Skeletal muscle satellite cell (primary cell): Measurements from ENCODE around the gene PPDPF. TPM values are rescaled to one million over a fixed set of nuclear protein-coding genes. Genes with fewer than 3 reads are reported as not detected.
A peak's percentile ranks its signal among the peaks of the same experiment; 100 is the strongest.

ENCODE experiments used
- H3K27me3 ChIP-seq: 2 replicates; pipeline ENCODE4 v1.7.0; 2013; ENCODE audit warnings: low read length; ENCODE audit not compliant: control insufficient read depth, insufficient read depth
- H3K36me3 ChIP-seq: 2 replicates; pipeline ENCODE4 v1.7.0; 2013; ENCODE audit warnings: mild to moderate bottlenecking, control low read depth, low read length; ENCODE audit not compliant: insufficient read depth
- H3K4me1 ChIP-seq: 2 replicates; pipeline ENCODE4 v1.7.0; 2013; ENCODE audit warnings: low read length; ENCODE audit not compliant: control insufficient read depth, insufficient read depth
- H3K4me2 ChIP-seq: 2 replicates; pipeline ENCODE4 v1.7.0; 2013; ENCODE audit warnings: mild to moderate bottlenecking, low read length
- H3K4me3 ChIP-seq: 2 replicates; pipeline ENCODE4 v1.7.0; 2013; ENCODE audit warnings: low read length
- H3K9ac ChIP-seq: 2 replicates; pipeline ENCODE4 v1.7.0; 2013; ENCODE audit warnings: mild to moderate bottlenecking, low read depth, low read length, moderate library complexity
- H3K9me3 ChIP-seq: replicated peaks from 2 replicates; pipeline ENCODE4 v1.7.0; 2013; ENCODE audit warnings: mild to moderate bottlenecking, control low read depth, low read length
- total RNA-seq: library from RNA; depleted of rRNA; stranded (reverse); fragments of >200 nt; gene quantifications from 2 replicates; pipeline ENCODE4 v1.2.3, GENCODE V29; 2012; rRNA removed

The PPDPF gene, protein sequence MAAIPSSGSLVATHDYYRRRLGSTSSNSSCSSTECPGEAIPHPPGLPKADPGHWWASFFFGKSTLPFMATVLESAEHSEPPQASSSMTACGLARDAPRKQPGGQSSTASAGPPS
- total RNA-seq: 86.4 and 100 TPM in 2 replicates

GRCh38 chr20:63520504-63520933 is at the start of gene PPDPF:
TSS of gene PPDPF (plus strand) at chr20:63520765. CDS start at chr20:63521309, 544 bp downstream.
- no peaks in the 10 kb centered on the region for H3K27me3 ChIP-seq
- H3K4me3 ChIP-seq: peak within 1 kb of the TSS; percentile 91
- H3K36me3 ChIP-seq: peaks cover 26% of the 10 kb centered on the region
- H3K4me2 ChIP-seq: peak within 1 kb of the TSS; percentile 98
- H3K9ac ChIP-seq: peak within 1 kb of the TSS; percentile 98
- H3K4me1 ChIP-seq: peaks cover 13% of the 10 kb centered on the region
- H3K9me3 ChIP-seq: no peaks in the 10 kb centered on the region

- no peak overlapping the region for H3K4me3 ChIP-seq
- H3K4me2 ChIP-seq: no peak overlapping the region
- peaks cover 79% of the 10 kb centered on the region for H3K27me3 ChIP-seq
- H3K36me3 ChIP-seq: no peaks in the 10 kb centered on the region
- H3K4me1 ChIP-seq: no peaks in the 10 kb centered on the region
- no peaks in the 10 kb centered on the region for H3K9me3 ChIP-seq
- H3K9ac ChIP-seq: no peak overlapping the region
Measured at GRCh38 chr20:63471002-63471716, 49.4 kb upstream of the PPDPF start.

DNA sequence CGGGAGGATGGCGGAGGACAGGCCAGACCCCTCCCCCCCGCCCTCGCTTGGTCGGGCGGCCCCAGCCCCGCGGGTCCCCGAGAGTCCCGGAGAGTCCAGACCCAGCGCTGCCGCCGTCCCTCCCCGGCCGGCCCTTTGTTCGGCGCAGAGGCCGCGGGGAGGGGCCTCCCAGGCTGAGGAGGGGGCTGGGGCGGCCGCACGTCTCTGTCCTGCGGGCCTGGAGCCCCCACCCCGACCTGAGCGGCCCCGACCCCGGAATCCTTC is 48.9 kb upstream of the PPDPF start:
- H3K36me3 ChIP-seq: no peaks in the 10 kb centered on the region
- peaks cover 78% of the 10 kb centered on the region for H3K27me3 ChIP-seq
- no peak overlapping the region for H3K9ac ChIP-seq
- H3K4me2 ChIP-seq: no peak overlapping the region
- no peaks in the 10 kb centered on the region for H3K4me1 ChIP-seq
- no peaks in the 10 kb centered on the region for H3K9me3 ChIP-seq
- no peak overlapping the region for H3K4me3 ChIP-seq

- Histone ChIP-seq H3K9me3 (no peaks in the 10 kb centered on the region), H3K27me3 (peaks cover 78% of the 10 kb centered on the region), H3K4me1 (no peaks in the 10 kb centered on the region), H3K4me2 (no peak within 1 kb of the TSS), H3K36me3 (no peaks in the 10 kb centered on the region), H3K4me3 (no peak within 1 kb of the TSS), H3K9ac (no peak within 1 kb of the TSS)
Measured at GRCh38 chr20:63471981-63472831, 48.4 kb upstream of the PPDPF start, which contains the start of gene KCNQ2. TSS of gene KCNQ2 (minus strand) at chr20:63472655. CDS start at chr20:63472463, 192 bp downstream.

- Histone ChIP-seq H3K9me3 (no peaks in the 10 kb centered on the region), H3K9ac (no peak overlapping the region), H3K4me3 (no peak overlapping the region), H3K27me3 (peaks cover 78% of the 10 kb centered on the region), H3K4me1 (no peaks in the 10 kb centered on the region), H3K4me2 (no peak overlapping the region), H3K36me3 (no peaks in the 10 kb centered on the region)
Measured at GRCh38 chr20:63472862-63473390, 47.6 kb upstream of the PPDPF start.

DNA sequence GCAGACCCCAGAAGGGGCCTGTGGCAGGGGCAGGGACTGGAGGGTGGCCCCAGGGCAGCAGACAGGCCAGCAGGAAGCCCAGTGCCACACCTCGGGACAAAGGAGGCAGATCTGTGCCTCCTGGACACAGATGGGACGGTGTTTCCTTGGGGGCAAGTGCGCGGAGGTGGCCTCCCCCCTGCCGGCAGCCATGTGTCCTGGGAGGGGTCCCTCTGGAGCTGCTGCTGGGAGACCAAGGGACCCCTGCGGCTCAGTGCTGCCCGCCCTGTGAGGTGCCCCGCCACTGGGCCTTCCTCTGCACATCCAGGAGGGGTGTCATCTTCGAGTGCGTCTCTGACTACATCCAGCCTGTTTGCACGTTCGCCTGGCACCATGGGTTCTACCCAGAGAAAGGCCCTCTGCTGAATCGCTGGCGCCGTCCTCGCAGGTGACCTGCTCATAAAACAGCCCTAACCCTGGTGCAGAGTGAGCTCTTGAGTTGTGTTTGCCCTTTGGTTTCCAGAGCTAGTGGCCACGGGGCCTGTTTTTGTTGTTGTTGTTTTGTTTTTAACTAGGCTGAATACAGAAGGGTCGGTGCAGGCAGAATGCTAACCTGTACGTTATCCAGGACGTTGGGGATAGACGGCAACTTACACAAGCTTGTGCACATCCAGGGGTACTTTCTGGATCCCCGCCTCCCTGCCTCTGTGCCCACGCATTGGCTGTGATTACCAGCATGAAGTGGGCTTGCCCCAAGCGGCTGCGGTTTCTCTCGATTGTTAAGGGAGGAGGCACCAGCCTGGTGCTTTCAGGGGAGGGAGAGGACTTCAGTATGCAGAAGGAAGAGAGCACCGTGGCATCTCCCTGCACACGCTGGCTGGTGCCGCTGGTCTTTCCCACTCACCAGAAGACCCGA is 46.8 kb upstream of the PPDPF start:
- peaks cover 79% of the 10 kb centered on the region for H3K27me3 ChIP-seq
- H3K4me3 ChIP-seq: no peak overlapping the region
- H3K4me2 ChIP-seq: no peak overlapping the region
- no peaks in the 10 kb centered on the region for H3K36me3 ChIP-seq
- H3K9me3 ChIP-seq: no peaks in the 10 kb centered on the region
- H3K4me1 ChIP-seq: no peaks in the 10 kb centered on the region
- H3K9ac ChIP-seq: no peak overlapping the region

GRCh38 chr20:63475209-63475608 is 45.4 kb upstream of the PPDPF start:
- no peaks in the 10 kb centered on the region for H3K4me1 ChIP-seq
- no peaks in the 10 kb centered on the region for H3K9me3 ChIP-seq
- no peak overlapping the region for H3K4me3 ChIP-seq
- H3K4me2 ChIP-seq: no peak overlapping the region
- peaks cover 66% of the 10 kb centered on the region for H3K27me3 ChIP-seq
- H3K36me3 ChIP-seq: no peaks in the 10 kb centered on the region
- no peak overlapping the region for H3K9ac ChIP-seq

- no peaks in the 10 kb centered on the region for H3K4me1 ChIP-seq
- no peaks in the 10 kb centered on the region for H3K36me3 ChIP-seq
- H3K4me2 ChIP-seq: no peak overlapping the region
- H3K4me3 ChIP-seq: no peak overlapping the region
- H3K27me3 ChIP-seq: peaks cover 64% of the 10 kb centered on the region
- no peak overlapping the region for H3K9ac ChIP-seq
- no peaks in the 10 kb centered on the region for H3K9me3 ChIP-seq
Measured at GRCh38 chr20:63477061-63477616, 43.4 kb upstream of the PPDPF start.

- no peak overlapping the region for H3K9ac ChIP-seq
- H3K27me3 ChIP-seq: peaks cover 69% of the 10 kb centered on the region
Measured at GRCh38 chr20:63477944-63478343, 42.6 kb upstream of the PPDPF start.

DNA sequence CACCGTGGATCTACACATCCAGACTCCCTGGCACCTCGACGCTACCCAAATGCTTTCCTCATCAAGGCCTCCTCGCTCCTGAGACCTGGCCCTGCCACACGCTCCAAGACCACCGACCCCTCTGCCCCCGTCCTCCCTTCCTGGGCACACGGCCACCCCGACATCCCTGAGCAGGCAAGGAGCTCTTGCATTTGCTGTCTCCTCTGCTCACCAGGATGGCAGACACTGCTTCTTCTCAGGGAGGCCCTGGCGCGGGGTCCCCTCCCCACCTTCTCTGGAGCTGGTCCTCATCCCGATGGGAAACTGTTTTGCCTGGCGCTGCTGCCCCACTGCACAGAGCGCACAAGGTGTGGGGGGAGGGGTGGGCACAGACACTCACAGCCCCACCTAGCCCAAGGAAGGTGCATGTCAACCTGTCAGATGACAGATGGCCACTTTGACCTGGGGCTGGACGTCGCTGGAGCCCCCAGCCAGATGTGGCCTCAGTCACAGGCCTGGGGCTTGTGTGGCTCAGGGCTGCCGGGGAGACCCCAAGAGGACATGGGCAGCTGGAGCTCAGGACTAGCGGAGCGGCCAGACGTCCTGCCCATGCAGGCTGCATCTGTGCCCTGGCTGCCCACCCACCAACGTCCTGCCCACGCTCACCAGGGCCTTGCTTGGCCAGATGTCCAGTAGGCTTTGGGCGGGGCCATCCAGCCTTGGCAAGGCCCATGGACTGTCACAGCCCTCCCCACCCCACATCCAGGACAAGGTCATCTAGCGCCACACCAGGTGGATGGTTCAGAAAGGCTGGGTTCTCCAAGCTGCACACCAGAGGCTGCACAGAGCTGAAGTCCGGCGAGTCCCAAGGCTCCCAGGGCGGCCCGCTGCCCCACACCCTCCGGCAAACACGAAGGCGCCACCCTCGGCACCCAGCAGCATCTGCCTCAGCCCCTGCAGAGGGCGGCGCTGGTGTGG is 41.9 kb upstream of the PPDPF start:
- no peak overlapping the region for H3K4me2 ChIP-seq
- H3K4me3 ChIP-seq: no peak overlapping the region
- H3K27me3 ChIP-seq: peaks cover 67% of the 10 kb centered on the region
- H3K9me3 ChIP-seq: no peaks in the 10 kb centered on the region
- no peaks in the 10 kb centered on the region for H3K4me1 ChIP-seq
- H3K36me3 ChIP-seq: no peaks in the 10 kb centered on the region
- H3K9ac ChIP-seq: no peak overlapping the region

More at GRCh38 chr20:63477944-63478343, 42.6 kb upstream of the PPDPF start:
- no peaks in the 10 kb centered on the region for H3K36me3 ChIP-seq
- H3K4me3 ChIP-seq: no peak overlapping the region
- H3K4me1 ChIP-seq: no peaks in the 10 kb centered on the region
- no peak overlapping the region for H3K4me2 ChIP-seq
- H3K9me3 ChIP-seq: no peaks in the 10 kb centered on the region
